Mucosa of descending colon (tissue), 3 donors: ENCODE results near the gene C4orf51. TPM values are rescaled to one million over a fixed set of nuclear protein-coding genes. Genes with fewer than 3 reads are reported as not detected.

ENCODE experiments used
- ATAC-seq: fragments of 200-7000 bp; cut with Tn5 transposase; one replicate; pipeline ENCODE4 v1.9.1; 2020; ENCODE audit warnings: mild to moderate bottlenecking, moderate library complexity
- DNase-seq, 3 donors: peaks; one replicate each; pipeline ENCODE4 v3.0.0-alpha.2; 2020
- H3K36me3 ChIP-seq: fragments of 200-600 bp; one replicate; pipeline ENCODE4 v1.8.0; 2021; ENCODE audit warnings: low read depth, mild to moderate bottlenecking
- H3K4me1 ChIP-seq: fragments of 200-600 bp; one replicate; pipeline ENCODE4 v1.8.0; 2021; ENCODE audit warnings: low read depth, mild to moderate bottlenecking
- H3K4me3 ChIP-seq: fragments of 200-600 bp; one replicate; pipeline ENCODE4 v1.8.0; 2021; ENCODE audit warnings: mild to moderate bottlenecking
- H3K9me3 ChIP-seq: fragments of 200-600 bp; one replicate; pipeline ENCODE4 v1.8.0; 2021; ENCODE audit warnings: mild to moderate bottlenecking
- CTCF ChIP-seq: fragments of 200-600 bp; IDR thresholded peaks from one replicate; pipeline ENCODE4 v1.8.0; 2022; ENCODE audit warnings: antibody characterized with exemption, mild to moderate bottlenecking
- intact Hi-C, 2 donors: fragments of 100-400 bp; cut with DNase I in 1 of 2; cut with micrococcal nuclease in 1 of 2; formaldehyde crosslinking; loops; one replicate each; pipeline versions ENCODE4 v1.11.0 to v1.11.1; 2022; cut with DNase I, micrococcal nuclease
- total RNA-seq, 3 donors: library from RNA; stranded (reverse); fragmentation: NEBNext Ultra II Directional in 2 of 3; extraction: Animal tissue kit (Norgen Biotek cat#: 25700) in 2 of 3; gene quantifications; one replicate each; pipeline versions ENCODE4 v1.2.1 to v1.2.4, GENCODE V29; 2021 to 2023
- donor health status: DM: no; HTN: no; CAD: no; lungs with moderate emphysema.
- donor health status: DM: no; HTN: no; CAD: no.
- donor health status: DM: no; HTN: yes; CAD: no.

C4orf51 gene
- total RNA-seq, 3 donors from 2014 or later: not detected

- no peaks in the 10 kb centered on the region for H3K9me3 ChIP-seq
- no peak overlapping the region for H3K4me3 ChIP-seq
- no peaks in the 10 kb centered on the region for H3K36me3 ChIP-seq
- H3K4me1 ChIP-seq: no peaks in the 10 kb centered on the region
- intact Hi-C loops: no loop called here
- no peak for TF ChIP-seq CTCF
- ATAC-seq (no peak), DNase-seq (no peak)
These were observed 43.4 kb downstream of the C4orf51 start for GRCh38 chr4:145723336-145723735.

GRCh38 chr4:145730026-145730425 lies 50.1 kb downstream of the C4orf51 start:
- intact Hi-C loops: no loop called here
- no peak overlapping the region for H3K4me3 ChIP-seq
- TF ChIP-seq CTCF: no peak
- DNase-seq (no peak), ATAC-seq (no peak)
- no peaks in the 10 kb centered on the region for H3K36me3 ChIP-seq
- H3K4me1 ChIP-seq: peaks cover 16% of the 10 kb centered on the region
- H3K9me3 ChIP-seq: no peaks in the 10 kb centered on the region

- no peak overlapping the region for H3K4me3 ChIP-seq
- ATAC-seq (peak; percentile 72), DNase-seq (peak in 2 of 3 donors; percentile 35 to 80)
- H3K4me1 ChIP-seq: peaks cover 20% of the 10 kb centered on the region
- TF ChIP-seq CTCF: no peak
- intact Hi-C loops: no loop called here
- H3K9me3 ChIP-seq: no peaks in the 10 kb centered on the region
- no peaks in the 10 kb centered on the region for H3K36me3 ChIP-seq
These were observed 51.1 kb downstream of the C4orf51 start for GRCh38 chr4:145731028-145731427.

DNA sequence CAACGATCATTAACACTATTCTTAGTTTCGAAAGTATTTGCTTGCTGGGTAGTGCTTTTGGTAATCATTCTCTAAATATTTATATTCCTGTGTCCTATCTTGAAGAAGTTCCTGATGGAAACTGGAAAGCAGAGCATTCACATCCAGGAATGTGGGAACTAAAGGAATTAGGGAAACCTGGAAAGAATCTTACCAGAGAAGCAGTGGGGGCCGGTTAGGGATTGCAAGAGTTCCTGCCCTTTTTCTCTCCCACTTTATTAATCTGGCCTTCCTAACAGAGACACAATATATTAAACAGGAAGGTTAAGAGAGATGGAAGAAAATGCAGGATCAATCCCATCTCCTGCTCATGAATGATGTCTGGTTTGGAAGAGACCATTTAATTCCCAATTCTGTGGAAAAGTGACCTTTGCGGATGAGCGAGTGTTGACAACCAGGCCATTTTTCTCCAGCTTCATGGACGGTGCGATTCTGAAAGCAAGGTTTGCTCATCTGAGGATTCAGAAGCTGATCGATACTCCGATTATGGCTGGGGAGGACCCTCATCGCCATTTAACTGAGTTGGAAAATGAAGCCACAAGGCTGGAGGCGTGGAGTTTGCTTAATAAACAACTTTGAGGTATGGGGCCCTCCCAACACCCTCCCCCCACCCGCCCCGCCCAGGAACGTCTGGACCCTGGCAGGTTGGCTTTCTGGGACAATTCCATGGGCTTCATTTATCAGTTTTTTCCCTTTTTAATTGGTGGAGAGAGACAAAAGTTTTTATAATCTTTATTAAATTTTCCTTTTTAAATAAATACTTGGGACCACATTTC lies 52.3 kb downstream of the C4orf51 start:
- intact Hi-C loops: no loop called here

More for the DNA sequence above, 52.3 kb downstream of the C4orf51 start:
- H3K4me1 ChIP-seq: peaks cover 29% of the 10 kb centered on the region
- no peaks in the 10 kb centered on the region for H3K9me3 ChIP-seq
- DNase-seq: peak in 2 of 3 donors; percentile 25 to 28
- no peak for TF ChIP-seq CTCF
- ATAC-seq: no peak
- H3K36me3 ChIP-seq: no peaks in the 10 kb centered on the region
- H3K4me3 ChIP-seq: peak overlapping the region; percentile 29
